Fibroblast of lung (primary cell): Measurements from ENCODE around the gene METTL1. TPM values are rescaled to one million over a fixed set of nuclear protein-coding genes. Genes with fewer than 3 reads are reported as not detected.

Experiments used
- DNase-seq, 2 donors: peaks; one replicate each; pipeline versions ENCODE4 v3.0.0 to v3.0.0-alpha.2; 2010; ENCODE audit warnings: low read depth in 2 of 2
- H2AFZ ChIP-seq: 2 replicates; pipeline ENCODE4 v1.5.1; 2012; ENCODE audit warnings: low read length, control low read depth, inconsistent platforms
- H3K27ac ChIP-seq: 2 replicates; pipeline ENCODE4 v1.5.1; 2011; ENCODE audit warnings: low read length, control low read depth; ENCODE audit not compliant: insufficient read depth
- H3K27me3 ChIP-seq: 2 replicates; pipeline ENCODE4 v1.5.1; 2011; ENCODE audit warnings: mild to moderate bottlenecking, low read length; ENCODE audit not compliant: control insufficient read depth, insufficient read depth
- H3K36me3 ChIP-seq: 2 replicates; pipeline ENCODE4 v1.5.1; 2011; ENCODE audit warnings: low read length; ENCODE audit not compliant: control insufficient read depth, insufficient read depth
- H3K4me1 ChIP-seq: 2 replicates; pipeline ENCODE4 v1.5.1; 2011; ENCODE audit warnings: low read length; ENCODE audit not compliant: control insufficient read depth, insufficient read depth; ENCODE audit errors: extremely low read depth
- H3K4me2 ChIP-seq: 2 replicates; pipeline ENCODE4 v1.5.1; 2011; ENCODE audit warnings: low read length, control low read depth; ENCODE audit not compliant: insufficient read depth; ENCODE audit errors: extremely low read depth
- H3K4me3 ChIP-seq, 4 experiments: fragments of 200-600 bp in 1 of 4; sonication (generic) in 1 of 4; replicated peaks in 1 of 4; 2 replicates each; pipeline ENCODE4 v1.5.1; 2011 to 2016; ENCODE audit warnings: low read length in 4 of 4, low read depth in 3 of 4, mild to moderate bottlenecking in 3 of 4, control low read depth in 2 of 4, inconsistent platforms in 1 of 4, mixed read lengths in 1 of 4; ENCODE audit not compliant: insufficient read depth in 1 of 4; ENCODE audit errors: control extremely low read depth in 1 of 4
- H3K79me2 ChIP-seq: 2 replicates; pipeline ENCODE4 v1.5.1; 2012; ENCODE audit warnings: mild to moderate bottlenecking, low read length, inconsistent platforms; ENCODE audit not compliant: control insufficient read depth, insufficient read depth
- H3K9ac ChIP-seq: 2 replicates; pipeline ENCODE4 v1.5.1; 2011; ENCODE audit warnings: mild to moderate bottlenecking, low read length, control low read depth; ENCODE audit not compliant: insufficient read depth
- H3K9me3 ChIP-seq: 2 replicates; pipeline ENCODE4 v1.5.1; 2012; ENCODE audit warnings: low read depth, low read length; ENCODE audit not compliant: control insufficient read depth, insufficient read depth
- H4K20me1 ChIP-seq: 2 replicates; pipeline ENCODE4 v1.5.1; 2011; ENCODE audit warnings: low read length; ENCODE audit not compliant: control insufficient read depth, insufficient read depth; ENCODE audit errors: extremely low read depth
- EZH2 ChIP-seq: IDR thresholded peaks from 2 replicates; pipeline ENCODE4 v1.5.1; 2012; ENCODE audit warnings: low read length, control low read depth, mild to moderate bottlenecking; ENCODE audit errors: missing control alignments
- polyA plus RNA-seq, 2 donors: library from polyadenylated mRNA; depleted of rRNA in 1 of 2; stranded (reverse) in 1 of 2; unstranded in 1 of 2; fragments of >200 nt; gene quantifications; 2 replicates each; pipeline ENCODE4 v1.2.1, GENCODE V29; 2011 to 2012; ENCODE audit warnings: missing spikeins in 1 of 2
- total RNA-seq: library from RNA; depleted of rRNA; stranded (reverse); fragments of >200 nt; gene quantifications from 2 replicates; pipeline ENCODE4 v1.2.1, GENCODE V29; 2014
- TF ChIP-seq, protein P1 (sequence below), 2 donors: IDR thresholded peaks in 1 of 2; conservative IDR thresholded peaks in 1 of 2; 1 replicate in 1 of 2; 2 replicates in 1 of 2; pipeline ENCODE4 v1.5.1; 2011 to 2012; ENCODE audit warnings: low read length in 2 of 2, control low read depth in 1 of 2, inconsistent platforms in 1 of 2, low read depth in 1 of 2, mild to moderate bottlenecking in 1 of 2

METTL1 gene
- total and polyA plus RNA-seq, 2 donors (not counting 1 experiment from before 2014, with no cell fraction given): 3.5 to 16.9 TPM

DNA sequence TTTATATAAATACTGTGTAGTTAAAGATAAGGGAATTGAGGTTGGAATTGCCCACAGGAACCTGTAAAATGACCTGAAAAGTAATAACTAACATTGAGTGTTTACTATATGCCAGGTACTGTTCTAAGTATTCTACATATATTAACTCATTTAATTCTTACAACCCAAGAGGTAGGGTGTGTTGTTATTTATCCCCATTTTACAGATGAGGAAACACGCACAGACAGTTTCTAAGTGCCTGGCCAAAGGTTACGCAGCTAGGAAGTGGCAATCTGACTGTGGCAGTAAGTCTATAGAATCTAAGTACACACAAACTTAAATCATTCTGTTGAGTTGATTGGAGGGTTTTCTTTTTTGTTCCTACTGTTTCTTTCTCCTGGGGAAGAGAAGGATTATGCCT lies 28.1 kb downstream of the METTL1 start:
- Histone ChIP-seq H2AFZ (no peak overlapping the region), H3K79me2 (peaks cover 2% of the 10 kb centered on the region), H3K27ac (no peak overlapping the region), H3K36me3 (peaks cover 8% of the 10 kb centered on the region), H3K4me1 (peaks cover 2% of the 10 kb centered on the region), H3K9ac (no peak overlapping the region), H3K9me3 (no peaks in the 10 kb centered on the region), H3K4me3 (no peak overlapping the region), H3K4me2 (no peak overlapping the region), H3K27me3 (peaks cover 30% of the 10 kb centered on the region), H4K20me1 (no peaks in the 10 kb centered on the region)
- TF ChIP-seq, protein P1, sequence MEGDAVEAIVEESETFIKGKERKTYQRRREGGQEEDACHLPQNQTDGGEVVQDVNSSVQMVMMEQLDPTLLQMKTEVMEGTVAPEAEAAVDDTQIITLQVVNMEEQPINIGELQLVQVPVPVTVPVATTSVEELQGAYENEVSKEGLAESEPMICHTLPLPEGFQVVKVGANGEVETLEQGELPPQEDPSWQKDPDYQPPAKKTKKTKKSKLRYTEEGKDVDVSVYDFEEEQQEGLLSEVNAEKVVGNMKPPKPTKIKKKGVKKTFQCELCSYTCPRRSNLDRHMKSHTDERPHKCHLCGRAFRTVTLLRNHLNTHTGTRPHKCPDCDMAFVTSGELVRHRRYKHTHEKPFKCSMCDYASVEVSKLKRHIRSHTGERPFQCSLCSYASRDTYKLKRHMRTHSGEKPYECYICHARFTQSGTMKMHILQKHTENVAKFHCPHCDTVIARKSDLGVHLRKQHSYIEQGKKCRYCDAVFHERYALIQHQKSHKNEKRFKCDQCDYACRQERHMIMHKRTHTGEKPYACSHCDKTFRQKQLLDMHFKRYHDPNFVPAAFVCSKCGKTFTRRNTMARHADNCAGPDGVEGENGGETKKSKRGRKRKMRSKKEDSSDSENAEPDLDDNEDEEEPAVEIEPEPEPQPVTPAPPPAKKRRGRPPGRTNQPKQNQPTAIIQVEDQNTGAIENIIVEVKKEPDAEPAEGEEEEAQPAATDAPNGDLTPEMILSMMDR (conservative IDR thresholded peaks at IDR 0.05 in 1 of 2, IDR thresholded peaks at IDR 0.05 in 1 of 2; ENCODE audit: low read depth in 1 of 2, low read length in 2 of 2): no peak
- no peak for TF ChIP-seq EZH2
- DNase-seq: no peak

DNA sequence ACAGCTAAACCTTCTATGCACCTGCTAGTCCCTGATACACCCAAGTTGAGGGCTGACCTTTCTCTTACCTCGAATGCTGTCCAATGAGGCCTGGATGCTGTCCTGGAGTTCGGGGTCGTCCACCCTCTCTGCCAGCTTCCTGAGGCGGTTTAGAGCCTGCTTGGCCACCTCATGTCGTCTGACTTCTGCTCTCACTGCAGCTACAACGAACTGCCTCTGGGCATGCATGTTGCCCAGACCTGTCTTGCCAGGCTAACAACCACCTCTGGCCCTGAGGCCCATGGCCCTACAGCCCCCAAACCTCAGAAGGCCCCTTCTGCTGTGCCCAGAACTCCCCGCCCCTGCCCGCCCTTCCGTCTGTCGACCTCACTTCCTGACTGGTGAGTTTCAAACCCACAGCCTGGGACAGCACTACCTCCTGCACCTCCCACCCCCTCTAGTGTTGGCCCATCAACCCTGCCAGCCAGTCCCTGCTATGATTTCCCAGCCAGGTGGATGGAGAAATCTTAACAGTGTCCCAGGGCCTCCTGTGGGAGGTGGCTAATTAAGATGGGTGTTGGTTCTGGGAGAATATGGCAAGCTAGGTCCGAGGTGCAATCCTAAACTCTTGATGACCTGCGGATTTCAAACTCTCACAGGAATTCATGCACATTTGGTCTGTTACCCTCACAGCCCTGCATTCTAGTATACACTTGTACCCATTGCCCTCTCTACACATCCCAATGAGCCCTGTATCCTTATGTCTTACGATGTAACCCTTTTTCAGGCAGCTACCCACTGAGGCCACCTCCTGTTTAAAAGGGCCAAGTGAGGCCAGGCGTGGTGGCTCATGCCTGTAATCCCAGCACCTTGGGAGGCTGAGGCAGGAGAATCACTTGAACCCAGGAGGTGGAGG lies 29.8 kb downstream of the METTL1 start:
- H3K79me2 ChIP-seq: peaks cover 2% of the 10 kb centered on the region
- H3K4me2 ChIP-seq: no peak overlapping the region
- H3K36me3 ChIP-seq: peaks cover 5% of the 10 kb centered on the region
- peaks cover 39% of the 10 kb centered on the region for H3K27me3 ChIP-seq
- H3K27ac ChIP-seq: no peak overlapping the region
- TF ChIP-seq, protein P1 (conservative IDR thresholded peaks at IDR 0.05 in 1 of 2, IDR thresholded peaks at IDR 0.05 in 1 of 2; ENCODE audit: low read depth in 1 of 2, low read length in 2 of 2): no peak
- TF ChIP-seq EZH2: no peak
- H3K9ac ChIP-seq: no peak overlapping the region
- DNase-seq: no peak
- peaks cover 2% of the 10 kb centered on the region for H3K4me1 ChIP-seq
- no peak overlapping the region for H2AFZ ChIP-seq
- H4K20me1 ChIP-seq: no peaks in the 10 kb centered on the region
- H3K4me3 ChIP-seq: no peak overlapping the region
- no peaks in the 10 kb centered on the region for H3K9me3 ChIP-seq

DNA sequence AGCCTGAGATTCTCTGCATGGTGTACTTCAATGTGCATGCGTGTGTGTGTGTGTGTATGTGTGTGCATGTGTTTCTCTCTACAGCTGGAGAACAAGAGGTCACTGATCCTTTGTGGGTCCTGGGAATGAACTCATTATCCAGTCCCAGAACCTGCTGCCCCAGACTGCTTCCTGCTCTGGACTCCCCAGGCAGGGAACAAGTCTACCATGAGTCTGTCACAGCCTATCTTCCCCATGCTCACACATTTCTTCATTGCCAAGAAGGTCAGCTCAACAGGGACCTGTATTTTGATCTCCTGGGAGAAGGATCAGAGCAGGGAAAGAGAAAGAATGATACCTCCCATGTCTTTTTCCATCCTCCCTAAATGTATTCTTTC lies 30.5 kb downstream of the METTL1 start:
- Histone ChIP-seq H3K9ac (no peak overlapping the region), H3K9me3 (no peaks in the 10 kb centered on the region), H3K36me3 (peaks cover 2% of the 10 kb centered on the region), H4K20me1 (no peaks in the 10 kb centered on the region), H3K4me2 (no peak overlapping the region), H3K79me2 (peaks cover 2% of the 10 kb centered on the region), H3K4me3 (no peak overlapping the region), H3K27me3 (peaks cover 46% of the 10 kb centered on the region), H2AFZ (no peak overlapping the region), H3K4me1 (peaks cover 2% of the 10 kb centered on the region), H3K27ac (no peak overlapping the region)
- DNase-seq: no peak
- no peak for TF ChIP-seq EZH2
- TF ChIP-seq, protein P1 (conservative IDR thresholded peaks at IDR 0.05 in 1 of 2, IDR thresholded peaks at IDR 0.05 in 1 of 2; ENCODE audit: low read depth in 1 of 2, low read length in 2 of 2): no peak
